NB4 (cell line): ENCODE data around the gene ZEB2.

Source experiments
- MYC ChIP-seq: IDR thresholded peaks from 2 replicates; pipeline ENCODE4 v1.6.1; 2011; ENCODE audit warnings: low read depth, low read length
- POLR2A ChIP-seq: IDR thresholded peaks from 2 replicates; pipeline ENCODE4 v1.6.1; 2011; ENCODE audit warnings: mild to moderate bottlenecking; ENCODE audit not compliant: insufficient read length; ENCODE audit errors: extremely low read depth
- TF ChIP-seq, protein P1 (sequence below): IDR thresholded peaks from one replicate; pipeline ENCODE4 v1.5.1; 2012; ENCODE audit warnings: low read depth, low read length
- TF ChIP-seq, protein P2 (sequence below): IDR thresholded peaks from 2 replicates; pipeline ENCODE4 v1.6.1; 2011; ENCODE audit warnings: low read depth, low read length

DNA sequence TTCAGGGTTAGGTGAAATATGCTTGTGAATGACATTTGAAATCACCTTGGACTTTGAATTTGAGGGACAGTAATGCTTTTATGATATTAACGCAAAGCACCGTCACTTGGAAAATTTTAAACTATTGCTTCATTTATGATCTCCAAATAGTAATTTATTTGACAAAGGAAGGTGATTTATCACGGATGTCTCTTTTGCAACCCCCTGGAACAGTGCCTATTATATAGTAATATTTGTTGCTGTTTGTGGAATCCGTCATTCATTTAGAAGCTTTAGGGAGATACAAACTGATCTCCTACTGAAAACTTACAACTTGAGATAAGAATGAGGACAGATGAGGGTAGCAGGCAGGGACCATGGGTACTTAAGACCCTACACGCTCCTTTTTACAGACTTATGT, 10.7 kb upstream of the ZEB2 start:
- TF ChIP-seq, protein P1, sequence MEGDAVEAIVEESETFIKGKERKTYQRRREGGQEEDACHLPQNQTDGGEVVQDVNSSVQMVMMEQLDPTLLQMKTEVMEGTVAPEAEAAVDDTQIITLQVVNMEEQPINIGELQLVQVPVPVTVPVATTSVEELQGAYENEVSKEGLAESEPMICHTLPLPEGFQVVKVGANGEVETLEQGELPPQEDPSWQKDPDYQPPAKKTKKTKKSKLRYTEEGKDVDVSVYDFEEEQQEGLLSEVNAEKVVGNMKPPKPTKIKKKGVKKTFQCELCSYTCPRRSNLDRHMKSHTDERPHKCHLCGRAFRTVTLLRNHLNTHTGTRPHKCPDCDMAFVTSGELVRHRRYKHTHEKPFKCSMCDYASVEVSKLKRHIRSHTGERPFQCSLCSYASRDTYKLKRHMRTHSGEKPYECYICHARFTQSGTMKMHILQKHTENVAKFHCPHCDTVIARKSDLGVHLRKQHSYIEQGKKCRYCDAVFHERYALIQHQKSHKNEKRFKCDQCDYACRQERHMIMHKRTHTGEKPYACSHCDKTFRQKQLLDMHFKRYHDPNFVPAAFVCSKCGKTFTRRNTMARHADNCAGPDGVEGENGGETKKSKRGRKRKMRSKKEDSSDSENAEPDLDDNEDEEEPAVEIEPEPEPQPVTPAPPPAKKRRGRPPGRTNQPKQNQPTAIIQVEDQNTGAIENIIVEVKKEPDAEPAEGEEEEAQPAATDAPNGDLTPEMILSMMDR = no peak
- TF ChIP-seq POLR2A (no peak), MYC (no peak)
- TF ChIP-seq, protein P2, sequence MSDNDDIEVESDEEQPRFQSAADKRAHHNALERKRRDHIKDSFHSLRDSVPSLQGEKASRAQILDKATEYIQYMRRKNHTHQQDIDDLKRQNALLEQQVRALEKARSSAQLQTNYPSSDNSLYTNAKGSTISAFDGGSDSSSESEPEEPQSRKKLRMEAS = no peak
